ENCODE measurements around the gene CERT1.

DNA sequence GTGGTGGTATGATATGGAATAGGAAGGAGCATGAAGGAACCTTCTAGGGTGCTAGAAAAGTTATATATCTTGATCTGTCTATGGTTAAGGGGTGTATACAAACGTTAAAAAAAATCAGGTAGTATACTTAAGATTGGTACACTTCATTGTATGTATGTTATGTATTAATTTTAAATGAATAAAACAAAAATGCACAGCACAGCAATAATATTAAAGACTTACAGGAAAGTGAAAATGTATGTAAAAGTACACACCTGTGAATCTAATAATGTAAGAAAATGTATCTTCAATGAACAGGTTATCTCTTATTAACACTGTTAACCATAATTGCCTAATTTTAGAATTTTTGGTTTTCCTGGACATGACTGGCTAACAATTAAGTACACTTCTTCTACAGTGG, 97.2 kb downstream of the CERT1 start:
- TF ChIP-seq, protein P1, sequence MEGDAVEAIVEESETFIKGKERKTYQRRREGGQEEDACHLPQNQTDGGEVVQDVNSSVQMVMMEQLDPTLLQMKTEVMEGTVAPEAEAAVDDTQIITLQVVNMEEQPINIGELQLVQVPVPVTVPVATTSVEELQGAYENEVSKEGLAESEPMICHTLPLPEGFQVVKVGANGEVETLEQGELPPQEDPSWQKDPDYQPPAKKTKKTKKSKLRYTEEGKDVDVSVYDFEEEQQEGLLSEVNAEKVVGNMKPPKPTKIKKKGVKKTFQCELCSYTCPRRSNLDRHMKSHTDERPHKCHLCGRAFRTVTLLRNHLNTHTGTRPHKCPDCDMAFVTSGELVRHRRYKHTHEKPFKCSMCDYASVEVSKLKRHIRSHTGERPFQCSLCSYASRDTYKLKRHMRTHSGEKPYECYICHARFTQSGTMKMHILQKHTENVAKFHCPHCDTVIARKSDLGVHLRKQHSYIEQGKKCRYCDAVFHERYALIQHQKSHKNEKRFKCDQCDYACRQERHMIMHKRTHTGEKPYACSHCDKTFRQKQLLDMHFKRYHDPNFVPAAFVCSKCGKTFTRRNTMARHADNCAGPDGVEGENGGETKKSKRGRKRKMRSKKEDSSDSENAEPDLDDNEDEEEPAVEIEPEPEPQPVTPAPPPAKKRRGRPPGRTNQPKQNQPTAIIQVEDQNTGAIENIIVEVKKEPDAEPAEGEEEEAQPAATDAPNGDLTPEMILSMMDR (conservative IDR thresholded peaks at IDR 0.05; ENCODE audit: low read length), result no peak
- no peak for TF ChIP-seq EZH2phosphoT487 (IDR thresholded peaks at IDR 0.05; ENCODE audit: borderline replicate concordance)
